GM12878 (cell line): ENCODE measurements around the gene SLC7A5.

ENCODE experiments used
- CREM ChIP-seq: IDR thresholded peaks from 2 replicates; pipeline ENCODE4 v1.6.1; 2014; ENCODE audit warnings: antibody characterized with exemption, low read depth
- RCOR1 ChIP-seq: conservative IDR thresholded peaks from 2 replicates; pipeline ENCODE4 v1.6.1; 2012; ENCODE audit warnings: low read depth, low read length, improper control_type of control experiment
- REST ChIP-seq: IDR thresholded peaks from 2 replicates; pipeline ENCODE4 v1.6.1; 2012; ENCODE audit warnings: mild to moderate bottlenecking, low read depth, low read length
- TF ChIP-seq, protein P1 (sequence below), 3 experiments: IDR thresholded peaks in 2 of 3; conservative IDR thresholded peaks in 1 of 3; 2 replicates each; pipeline ENCODE4 v1.5.1; 2011; ENCODE audit warnings: low read depth in 3 of 3, low read length in 3 of 3, mild to moderate bottlenecking in 3 of 3, control low read depth in 2 of 3, moderate library complexity in 2 of 3, inconsistent platforms in 1 of 3, mixed read lengths in 1 of 3; ENCODE audit not compliant: control insufficient read depth in 2 of 3, insufficient read depth in 1 of 3; ENCODE audit errors: extremely low read depth in 1 of 3

- TF ChIP-seq CREM (no peak), REST (no peak), RCOR1 (no peak)
- TF ChIP-seq, protein P1, sequence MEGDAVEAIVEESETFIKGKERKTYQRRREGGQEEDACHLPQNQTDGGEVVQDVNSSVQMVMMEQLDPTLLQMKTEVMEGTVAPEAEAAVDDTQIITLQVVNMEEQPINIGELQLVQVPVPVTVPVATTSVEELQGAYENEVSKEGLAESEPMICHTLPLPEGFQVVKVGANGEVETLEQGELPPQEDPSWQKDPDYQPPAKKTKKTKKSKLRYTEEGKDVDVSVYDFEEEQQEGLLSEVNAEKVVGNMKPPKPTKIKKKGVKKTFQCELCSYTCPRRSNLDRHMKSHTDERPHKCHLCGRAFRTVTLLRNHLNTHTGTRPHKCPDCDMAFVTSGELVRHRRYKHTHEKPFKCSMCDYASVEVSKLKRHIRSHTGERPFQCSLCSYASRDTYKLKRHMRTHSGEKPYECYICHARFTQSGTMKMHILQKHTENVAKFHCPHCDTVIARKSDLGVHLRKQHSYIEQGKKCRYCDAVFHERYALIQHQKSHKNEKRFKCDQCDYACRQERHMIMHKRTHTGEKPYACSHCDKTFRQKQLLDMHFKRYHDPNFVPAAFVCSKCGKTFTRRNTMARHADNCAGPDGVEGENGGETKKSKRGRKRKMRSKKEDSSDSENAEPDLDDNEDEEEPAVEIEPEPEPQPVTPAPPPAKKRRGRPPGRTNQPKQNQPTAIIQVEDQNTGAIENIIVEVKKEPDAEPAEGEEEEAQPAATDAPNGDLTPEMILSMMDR (IDR thresholded peaks at IDR 0.05 in 2 of 3, conservative IDR thresholded peaks at IDR 0.05 in 1 of 3; ENCODE audit: control insufficient read depth in 2 of 3, extremely low read depth in 1 of 3, insufficient read depth in 1 of 3, low read depth in 3 of 3, low read length in 3 of 3), result no peak
Observed at GRCh38 chr16:87789437-87790291, 79.6 kb downstream of the SLC7A5 start.
